NOMO-1 (cell line): ENCODE measurements around the gene CAPZB.
"Not testable (repeated sequence)": the region's sequence is repeated elsewhere in the genome, so short reads cannot be mapped to it uniquely, and the experiment has no call there.

Experiments
- DNase-seq, 2 experiments: peaks; one replicate each; lab custom pipeline; 2025; ENCODE audit not compliant: unreplicated experiment in 2 of 2; lab: John Stamatoyannopoulos, UW

Gene CAPZB

DNA sequence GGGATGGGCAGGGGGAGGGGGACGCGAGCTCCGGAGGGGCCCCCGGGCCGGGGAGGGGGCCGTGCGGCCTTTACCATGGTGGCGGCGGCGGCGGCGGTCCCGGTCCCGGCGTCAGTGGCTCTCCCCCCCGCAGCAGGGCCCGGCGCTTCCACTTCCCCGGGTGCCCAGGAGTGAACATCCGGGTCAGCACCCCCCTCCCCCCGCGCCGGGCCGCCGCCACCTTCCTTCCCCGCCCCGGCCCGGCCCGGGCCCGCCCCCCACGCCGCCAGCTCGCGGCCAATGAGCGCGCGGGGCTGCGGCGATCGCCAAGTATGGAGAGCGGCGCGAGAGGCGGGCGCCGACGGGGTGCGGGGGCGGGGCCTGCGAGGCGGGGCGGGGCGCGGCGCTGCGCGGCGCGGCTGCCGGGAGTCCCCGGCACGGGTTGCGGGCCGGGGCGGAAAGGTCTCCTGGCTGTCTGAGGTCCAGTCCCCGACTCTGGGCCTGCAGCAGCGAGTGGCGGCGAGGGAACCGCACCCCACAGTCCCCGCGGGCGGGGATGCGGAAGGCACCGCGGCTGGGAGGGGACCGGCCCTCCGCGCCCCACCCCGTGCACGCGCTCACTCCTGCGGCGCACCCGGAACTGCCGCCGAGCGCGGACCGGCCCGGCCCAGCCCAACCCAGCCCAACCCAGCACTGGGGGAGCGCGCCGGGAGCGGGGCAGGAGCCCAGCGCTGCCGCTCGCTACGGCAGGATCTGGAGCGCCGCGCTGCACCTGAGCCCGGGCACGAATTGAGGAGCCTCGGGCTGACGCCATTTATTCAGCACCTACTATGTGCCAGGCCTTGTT is at the start of gene CAPZB:
TSS of gene CAPZB (minus strand) at position 178 of the 826 bp plus-strand sequence. CDS start at position 77, 101 bp downstream.
- peak; percentile 80 to 92 for DNase-seq

DNA sequence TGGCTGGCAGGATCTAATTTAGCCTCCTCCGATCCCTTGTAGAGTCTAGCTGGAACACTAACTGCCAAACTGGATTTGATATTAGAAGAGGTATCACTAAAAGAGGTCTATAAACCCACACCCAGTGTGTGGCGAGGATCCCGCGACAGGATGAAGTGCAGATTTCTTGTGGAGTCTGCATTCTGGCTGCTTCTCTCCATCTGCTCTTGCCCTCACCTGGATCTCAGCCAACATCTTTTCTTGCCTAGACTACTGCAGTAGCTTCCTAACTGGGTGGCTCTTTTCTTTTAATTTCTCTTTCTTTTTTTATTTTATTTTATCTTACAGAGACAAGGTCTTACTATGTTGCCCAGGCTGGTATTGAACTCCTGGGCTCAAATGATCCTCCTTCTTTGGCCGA is 48.9 kb upstream of the CAPZB start:
- DNase-seq: no peak

DNA sequence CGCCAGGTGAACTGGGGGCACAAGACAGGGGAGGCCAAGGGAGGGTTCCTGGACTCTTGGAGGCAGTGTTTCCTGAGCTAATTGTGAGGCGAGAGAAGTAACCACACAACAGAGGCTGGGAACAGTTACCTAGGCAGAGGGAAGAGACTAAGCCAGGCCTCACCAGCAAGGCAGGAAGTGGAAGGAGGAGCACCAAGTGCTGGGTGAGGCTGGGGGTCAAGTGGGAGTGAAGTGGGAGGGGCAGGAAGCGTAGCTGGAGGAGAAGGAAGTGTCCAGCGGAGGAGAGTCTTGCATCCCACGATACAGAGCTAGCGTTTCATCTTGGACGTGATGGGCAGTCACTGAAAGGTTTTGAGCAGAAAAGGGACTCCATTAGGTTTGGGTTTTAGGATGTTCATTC is 48.3 kb upstream of the CAPZB start:
- DNase-seq: no peak

DNA sequence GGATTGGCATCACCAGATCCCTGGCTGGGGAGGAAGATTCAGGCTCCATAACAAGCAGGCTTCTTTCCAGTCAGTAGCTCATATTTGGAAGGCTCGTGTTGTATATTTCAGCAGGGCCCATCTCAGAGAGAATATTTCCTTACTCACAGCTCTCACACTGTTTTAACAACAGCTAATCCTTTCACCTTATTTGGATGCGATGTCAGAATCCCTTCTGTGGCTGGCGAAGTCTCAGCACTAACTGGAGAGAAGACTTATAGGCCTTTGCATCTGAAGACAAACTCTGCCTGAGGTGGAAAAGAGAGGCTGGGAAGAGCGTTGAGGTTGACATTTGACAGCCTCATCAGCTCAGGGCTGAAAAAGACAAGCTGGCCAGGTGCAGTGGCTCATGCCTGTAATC is 47.2 kb upstream of the CAPZB start:
- no peak for DNase-seq

DNA sequence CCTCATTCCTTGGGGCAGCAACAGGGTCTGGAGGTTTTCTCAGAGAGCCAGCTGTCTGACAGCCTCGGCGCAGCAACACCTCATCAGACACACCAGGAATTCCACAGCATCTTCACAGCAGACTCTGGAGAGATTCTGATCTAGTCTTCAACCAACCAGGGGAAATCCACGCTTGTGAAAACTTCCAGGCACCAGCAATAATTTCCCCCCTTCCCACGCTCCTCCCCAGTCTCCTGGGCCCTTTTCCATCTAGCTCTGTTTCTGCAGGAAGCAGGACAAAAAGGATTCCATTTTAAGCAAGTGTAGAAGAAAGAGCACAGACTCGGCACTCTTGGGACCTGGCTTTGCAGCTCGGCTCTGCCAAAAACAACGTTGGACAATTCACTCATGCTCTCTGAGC is 44.3 kb upstream of the CAPZB start:
- no peak for DNase-seq

DNA sequence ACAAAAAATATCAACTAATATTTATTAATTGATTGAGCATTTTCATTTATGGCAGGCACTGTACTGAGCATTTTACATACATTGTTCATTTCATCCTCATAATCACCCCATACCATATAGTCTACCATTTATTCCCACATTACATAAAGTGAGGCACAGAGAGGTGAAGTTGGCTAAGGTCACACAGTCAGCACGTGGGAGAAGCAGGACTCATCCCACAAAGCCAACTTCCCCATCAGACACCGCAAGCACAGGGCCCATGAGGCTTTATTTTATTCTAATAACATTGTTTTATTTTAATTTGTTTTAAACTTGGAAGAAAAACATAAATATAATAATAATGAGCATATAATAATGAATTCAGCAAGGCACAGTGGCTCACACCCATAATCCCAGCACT is 43.1 kb upstream of the CAPZB start:
- no peak for DNase-seq

DNA sequence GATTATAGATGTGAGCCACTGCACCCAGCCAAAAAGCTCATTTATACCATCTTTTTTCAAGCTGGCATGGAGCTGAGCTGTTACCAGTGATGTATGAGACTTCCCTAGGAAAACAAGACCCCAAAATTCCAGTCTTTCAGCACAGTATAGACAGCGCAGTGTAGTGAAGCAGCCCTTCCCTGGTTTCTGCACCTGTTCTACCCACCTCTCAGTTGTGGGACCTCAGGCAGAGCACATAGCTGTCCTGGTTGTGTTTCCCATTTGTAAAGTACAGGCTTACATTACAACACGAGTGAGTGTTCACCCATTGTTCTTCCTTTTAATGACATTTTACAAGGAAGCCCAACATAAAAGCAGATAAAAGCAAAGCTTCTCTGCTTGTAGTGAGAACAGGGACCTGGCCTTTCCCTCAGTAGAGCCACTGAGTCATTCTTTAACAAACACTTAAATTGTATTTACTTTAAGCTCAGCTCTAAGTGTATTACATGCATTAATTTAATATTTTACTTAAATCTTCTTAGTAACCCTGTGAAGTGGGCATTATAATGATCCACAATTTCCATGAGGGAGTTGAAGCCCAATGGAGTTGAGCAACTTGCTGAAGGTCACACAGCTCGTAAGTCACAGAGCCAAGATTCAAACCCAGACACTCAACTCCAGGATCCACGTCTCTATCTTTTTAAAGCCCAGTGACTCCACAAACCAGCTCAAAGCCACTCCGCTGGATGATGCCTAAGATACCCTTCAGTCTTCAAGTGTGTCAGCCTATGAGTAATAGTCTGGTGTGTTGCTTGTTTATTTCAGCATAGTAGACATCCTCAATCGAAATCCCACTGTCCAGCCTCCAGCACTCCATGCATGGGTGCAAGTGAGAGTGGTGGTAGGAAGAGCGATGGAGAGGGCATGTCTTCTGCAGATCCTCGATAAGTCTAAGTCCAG is 40.5 kb upstream of the CAPZB start:
- no peak for DNase-seq

DNA sequence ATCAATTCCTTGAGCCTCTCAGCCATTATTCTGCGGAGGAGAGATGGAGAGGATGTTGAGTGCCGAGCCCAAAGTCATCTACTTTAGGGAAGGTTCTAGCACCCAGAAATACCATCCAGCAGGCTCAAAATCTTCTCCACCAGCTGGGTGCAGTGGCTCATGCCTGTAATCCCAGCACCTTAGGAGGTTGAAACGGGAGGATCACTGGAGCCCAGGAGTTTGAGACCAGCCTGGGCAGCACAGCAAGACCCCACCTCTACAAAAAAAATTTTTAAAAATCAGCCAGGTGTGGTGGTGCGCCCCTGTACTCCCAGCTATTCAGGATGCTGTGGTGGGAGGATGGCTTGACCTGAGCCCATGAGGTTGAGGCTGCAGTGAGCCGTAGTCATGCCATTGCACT is 39.5 kb upstream of the CAPZB start:
- DNase-seq: no peak

DNA sequence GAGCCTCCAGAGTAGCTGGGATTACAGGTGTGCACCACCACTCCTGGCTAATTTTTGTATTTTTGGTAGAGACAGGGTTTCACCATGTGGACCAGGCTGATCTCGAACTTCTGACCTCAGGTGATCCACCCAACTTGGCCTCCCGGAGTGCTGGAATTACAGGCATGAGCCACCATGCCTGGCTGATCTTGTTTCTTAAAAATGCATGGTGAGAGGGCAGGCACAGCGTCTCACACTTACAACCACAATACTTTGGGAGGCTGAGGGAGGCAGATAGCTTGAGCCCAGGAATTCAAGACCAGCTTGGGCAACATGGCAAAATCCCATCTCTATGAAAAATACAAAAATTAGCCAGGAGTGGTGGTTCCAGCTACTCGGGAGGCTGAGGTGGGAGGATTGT is 37.2 kb upstream of the CAPZB start:
- not testable (repeated sequence) for DNase-seq

DNA sequence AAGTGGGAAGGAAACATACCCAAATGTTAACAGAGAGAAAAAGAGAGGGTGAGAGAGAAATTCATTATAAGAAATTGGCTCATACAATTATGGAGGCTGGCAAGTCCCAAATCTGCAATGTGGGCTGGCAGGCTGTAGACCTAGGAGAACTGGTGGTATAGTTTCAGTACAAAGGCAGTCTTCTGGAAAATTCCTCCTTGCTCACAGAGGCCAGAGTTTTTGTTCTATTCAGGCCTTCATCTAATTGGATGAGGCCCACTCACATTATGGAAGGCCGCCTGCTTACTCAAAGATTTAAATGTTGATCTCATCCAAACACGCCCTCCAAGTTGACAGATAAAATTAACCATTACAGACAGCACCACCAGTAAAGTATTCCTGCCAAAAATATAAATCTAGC is 36.1 kb upstream of the CAPZB start:
- no peak for DNase-seq

DNA sequence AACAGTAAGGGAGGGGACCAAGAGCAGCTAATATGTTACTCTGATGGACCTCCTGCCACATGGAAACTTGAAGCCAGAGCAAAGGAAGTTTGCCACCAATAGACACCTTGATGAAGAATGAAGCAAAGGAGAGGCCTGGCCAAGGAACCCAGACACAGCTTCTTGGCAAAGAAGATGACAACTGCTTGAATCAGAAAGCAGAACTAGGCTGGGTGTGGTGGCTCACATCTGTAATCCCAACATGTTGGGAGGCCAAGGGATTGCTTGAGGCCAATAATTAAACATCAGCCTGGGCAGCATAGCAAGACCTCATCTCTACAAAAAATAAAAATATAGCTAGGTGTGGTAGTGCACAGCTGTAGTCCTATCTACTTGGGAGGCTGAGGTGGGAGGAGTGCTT is 31.7 kb upstream of the CAPZB start:
- DNase-seq: no peak

DNA sequence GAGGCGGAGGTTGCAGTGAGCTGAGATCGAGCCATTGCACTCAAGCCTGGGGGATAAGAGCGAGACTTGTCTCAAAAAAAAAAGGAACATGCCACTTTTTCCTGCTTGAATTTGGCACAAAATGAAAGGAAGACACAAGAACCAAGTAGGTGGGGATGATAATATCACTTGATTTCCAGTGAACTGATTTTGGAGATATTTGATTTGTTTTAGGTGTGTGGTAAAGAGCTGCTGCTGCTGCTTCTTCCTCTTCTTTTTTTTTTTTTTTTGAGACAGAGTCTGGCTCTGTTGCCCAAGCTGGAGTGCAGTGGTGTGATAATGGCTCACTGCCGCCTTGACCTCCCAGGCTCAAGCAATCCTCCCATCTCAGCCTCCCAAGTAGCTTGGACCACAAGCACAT is 29.9 kb upstream of the CAPZB start:
- no peak for DNase-seq

DNA sequence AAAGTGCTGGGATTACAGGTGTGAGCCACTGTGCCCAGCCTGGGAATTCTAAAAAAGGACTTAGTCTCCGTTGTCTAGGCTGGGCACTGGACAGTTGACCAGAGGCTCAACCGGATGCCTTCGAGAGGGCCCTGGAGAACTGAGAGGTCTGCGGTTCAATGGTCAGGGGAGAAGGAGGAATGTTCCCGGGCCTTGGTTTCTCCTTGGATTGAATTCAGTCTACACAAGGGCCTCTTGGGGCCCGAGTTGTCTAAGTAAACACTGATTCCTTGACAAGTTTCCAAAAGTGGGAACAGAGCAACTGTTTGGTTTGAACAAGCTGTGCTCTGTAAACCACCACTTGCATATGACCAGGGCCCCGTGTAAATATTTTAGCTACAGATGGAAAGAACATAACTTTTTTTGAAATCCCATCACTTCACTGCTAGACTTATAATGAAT is 29.1 kb upstream of the CAPZB start:
- no peak for DNase-seq

DNA sequence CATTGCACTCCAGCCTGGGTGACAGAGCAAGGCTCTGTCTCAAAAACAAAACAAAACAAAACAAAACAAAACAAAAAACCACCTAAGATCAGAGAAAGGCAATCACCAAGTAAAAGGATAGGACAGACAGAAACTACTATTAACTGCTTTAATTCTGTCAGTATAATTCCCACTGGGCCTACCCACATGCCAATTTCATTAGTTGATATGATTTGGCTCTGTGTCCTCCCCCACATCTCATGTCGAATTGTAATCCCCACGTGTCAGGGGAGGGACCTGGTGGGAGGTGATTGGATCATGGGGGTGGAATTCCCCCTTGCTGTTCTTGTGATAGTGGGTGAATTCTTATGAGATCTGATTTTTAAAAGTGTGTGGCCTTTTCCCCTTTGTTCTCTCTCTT is 27.2 kb upstream of the CAPZB start:
- DNase-seq: no peak

DNA sequence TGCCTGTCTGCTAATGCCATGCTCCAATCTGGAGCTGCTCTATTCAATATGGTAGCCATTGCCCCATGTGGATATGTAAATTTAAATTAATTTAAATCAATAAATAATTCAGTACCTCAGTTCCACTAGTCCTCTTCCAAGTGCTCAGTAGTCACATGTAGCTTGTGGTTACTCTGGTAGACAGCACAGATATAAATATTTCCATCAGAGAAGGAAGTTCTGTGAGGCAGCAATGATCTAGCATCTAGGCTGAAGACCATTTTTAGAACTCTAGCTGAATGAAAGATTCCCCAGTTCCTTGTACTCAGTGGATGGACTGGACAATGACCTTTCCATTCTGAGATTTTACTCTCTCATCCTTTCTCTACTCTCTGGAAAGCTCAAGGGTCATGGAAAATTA is 25.8 kb upstream of the CAPZB start:
- peak in 1 of 2 experiments; percentile 72 for DNase-seq

DNA sequence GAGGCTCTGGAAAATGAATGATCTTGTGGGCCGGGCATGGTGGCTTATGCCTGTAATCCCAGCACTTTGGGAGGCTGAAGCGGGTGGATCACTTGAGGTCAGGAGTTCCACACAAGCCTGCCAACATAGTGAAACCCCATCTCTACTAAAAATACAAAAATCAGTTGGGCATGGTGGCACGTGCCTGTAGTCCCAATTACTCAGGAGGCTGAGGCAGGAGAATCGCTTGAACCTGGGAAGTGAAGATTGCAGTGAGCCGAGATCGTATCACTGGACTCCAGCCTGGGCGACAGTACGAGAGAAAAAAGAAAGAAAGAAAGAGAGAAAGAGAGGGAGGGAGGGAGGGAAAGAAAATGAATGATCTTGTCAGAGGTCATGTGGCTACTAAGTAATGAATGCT is 24.3 kb upstream of the CAPZB start:
- DNase-seq: not testable (repeated sequence)

DNA sequence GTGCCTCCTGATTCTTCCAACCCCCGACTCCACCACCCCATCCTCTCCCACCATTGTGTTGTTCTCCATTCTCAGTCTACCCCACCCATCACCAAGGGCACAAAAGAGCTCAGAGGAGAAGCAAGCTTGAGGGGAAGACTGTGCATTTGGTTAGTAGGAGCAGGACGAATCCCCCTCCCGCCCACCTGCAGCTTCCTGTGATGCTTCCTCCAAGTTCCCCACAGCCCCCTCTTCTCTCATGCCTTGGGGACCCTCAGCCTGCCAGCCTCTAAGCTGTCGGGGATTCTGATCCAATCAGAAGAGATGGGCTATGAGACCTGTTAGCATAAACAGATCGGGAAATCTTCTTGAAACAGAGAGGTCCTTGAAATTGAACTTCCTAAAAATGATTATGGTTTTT is 22.2 kb upstream of the CAPZB start:
- no peak for DNase-seq

DNA sequence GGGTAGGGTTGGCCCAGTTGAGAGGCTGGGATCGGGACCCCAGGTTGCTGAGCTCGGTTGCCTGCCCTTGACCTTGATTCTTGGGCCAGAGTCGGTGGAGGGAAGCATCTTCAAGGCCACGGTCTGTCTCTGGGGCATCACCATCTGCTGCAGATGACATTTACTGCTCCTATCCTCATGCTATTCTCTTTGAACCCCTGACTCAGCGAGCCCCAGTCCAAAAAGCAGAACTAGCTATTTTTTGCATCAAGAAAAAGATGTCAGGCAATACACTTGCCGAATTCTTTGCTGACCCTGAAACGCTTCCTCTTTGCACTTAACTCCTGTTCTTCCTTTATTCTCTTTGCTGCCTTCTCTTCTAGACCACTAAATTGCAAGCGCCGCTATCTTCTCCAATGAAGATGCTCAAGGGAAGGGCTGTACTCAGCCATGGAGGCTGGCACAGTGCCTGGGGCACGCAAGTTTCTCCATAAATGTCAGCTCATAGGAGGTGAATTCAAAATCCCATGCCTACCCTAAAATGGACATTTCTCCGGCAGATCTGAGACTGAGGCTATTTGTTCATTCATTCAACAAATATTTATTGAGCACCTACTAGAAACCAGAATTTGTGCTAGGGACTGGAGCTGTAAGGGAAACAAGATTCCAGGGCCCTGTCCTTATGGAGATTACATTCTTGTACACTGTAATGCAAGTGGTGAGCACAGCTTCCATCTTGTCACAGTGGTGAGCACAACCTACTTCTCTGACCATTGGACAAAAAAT is 20.5 kb upstream of the CAPZB start:
- peak; percentile 93 to 96 for DNase-seq

DNA sequence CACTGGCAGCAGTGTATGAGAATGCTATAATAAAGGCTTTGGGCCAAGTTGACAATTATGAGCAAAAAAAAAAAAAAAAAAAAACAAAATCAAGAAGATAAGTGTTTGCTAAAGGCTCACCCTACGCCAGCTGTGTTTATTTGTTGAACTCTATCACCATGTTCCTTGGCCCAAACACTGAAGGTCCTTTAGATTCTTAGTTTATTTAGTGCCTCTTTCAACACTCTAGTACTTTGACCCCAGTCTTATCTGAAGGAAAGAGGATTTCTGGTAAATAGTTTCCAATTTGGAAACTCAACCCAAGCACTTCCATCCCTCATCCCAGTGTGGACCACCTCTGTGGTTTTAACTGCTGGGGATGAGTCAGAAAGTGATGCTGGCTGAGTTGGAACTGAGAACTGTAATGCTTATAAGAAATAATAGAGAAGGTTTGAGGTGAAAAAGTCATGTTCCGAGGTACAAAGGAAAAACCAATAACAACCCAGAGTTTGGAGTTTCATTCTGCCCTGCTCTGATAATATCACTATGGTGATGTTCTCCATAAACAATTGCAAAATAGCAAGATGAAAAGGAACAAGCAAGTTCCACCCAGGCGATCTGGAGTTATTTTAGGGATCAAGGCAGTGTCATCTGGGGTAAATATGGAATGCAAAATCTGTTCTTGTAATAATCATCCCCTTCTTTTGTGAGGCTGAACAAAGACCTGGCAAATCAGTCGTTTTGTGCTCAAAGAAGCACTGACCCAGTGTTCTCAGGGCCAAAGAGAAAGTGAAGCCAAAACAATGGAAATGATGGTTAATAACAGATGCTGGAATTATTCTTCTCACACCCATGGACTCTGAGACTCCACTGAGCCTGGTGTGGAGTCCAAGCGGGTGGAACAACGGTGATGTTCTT is 19.7 kb upstream of the CAPZB start:
- DNase-seq: no peak

DNA sequence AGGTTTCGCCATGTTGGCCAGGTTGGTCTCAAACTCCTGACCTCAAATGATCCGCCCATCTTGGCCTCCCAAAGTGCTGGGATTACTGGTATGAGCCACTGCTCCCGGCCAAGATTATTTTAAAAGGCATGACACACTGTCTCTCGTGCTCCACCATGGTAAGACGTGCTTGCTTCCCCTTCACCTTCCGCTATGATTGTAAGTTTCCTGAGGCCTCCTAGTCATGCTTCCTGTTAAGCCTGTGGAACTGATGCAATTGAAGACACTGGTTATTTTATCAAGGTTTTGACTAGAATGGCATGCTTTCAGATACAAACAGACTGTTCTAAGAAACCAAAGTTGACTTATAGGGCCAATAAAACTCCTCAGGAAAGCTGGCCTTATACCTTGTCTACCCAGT is 16.9 kb upstream of the CAPZB start:
- DNase-seq: not testable (repeated sequence)
